Gastroesophageal sphincter (tissue), 4 donors: ENCODE results near the gene NR2E1. TPM values are rescaled to one million over a fixed set of nuclear protein-coding genes. Genes with fewer than 3 reads are reported as not detected.

Source experiments
- ATAC-seq: fragments of 150-250 bp; one replicate; pipeline ENCODE4 v1.9.1; 2016; ENCODE audit warnings: mild to moderate bottlenecking, moderate library complexity
- H3K27ac ChIP-seq, 4 donors: fragments of 200-600 bp; sonication (generic) in 3 of 4; 1 replicate in 3 of 4; 2 replicates in 1 of 4; pipeline ENCODE4 v1.5.1; 2016 to 2019
- H3K27me3 ChIP-seq: fragments of 200-600 bp; sonication (generic); one replicate; pipeline ENCODE4 v1.5.1; 2019
- H3K36me3 ChIP-seq, 2 donors: fragments of 200-600 bp; sonication (generic); one replicate each; pipeline ENCODE4 v1.5.1; 2019; ENCODE audit warnings: control low read depth in 1 of 2
- H3K4me1 ChIP-seq, 3 donors: fragments of 200-600 bp; sonication (generic); 1 replicate in 2 of 3; 2 replicates in 1 of 3; pipeline ENCODE4 v1.5.1; 2016 to 2019; ENCODE audit warnings: control low read depth in 2 of 3
- H3K4me3 ChIP-seq, 2 donors: fragments of 200-600 bp; sonication (generic); one replicate each; pipeline ENCODE4 v1.5.1; 2019; ENCODE audit warnings: mild to moderate bottlenecking in 1 of 2, moderate library complexity in 1 of 2
- H3K9me3 ChIP-seq, 3 donors: fragments of 200-600 bp; sonication (generic); one replicate each; pipeline ENCODE4 v1.5.1; 2017 to 2019; ENCODE audit warnings: control low read depth in 2 of 3
- EP300 ChIP-seq: sonication (generic); formaldehyde crosslinking; IDR thresholded peaks from one replicate; pipeline ENCODE4 v1.6.1; 2017; ENCODE audit warnings: antibody characterized with exemption, mild to moderate bottlenecking
- POLR2A ChIP-seq, 2 donors: fragments of 450-650 bp; IDR thresholded peaks; one replicate each; pipeline ENCODE4 v1.6.1; 2017; ENCODE audit warnings: antibody characterized with exemption in 2 of 2, mild to moderate bottlenecking in 2 of 2, moderate library complexity in 1 of 2
- POLR2AphosphoS5 ChIP-seq: sonication (generic); formaldehyde crosslinking; IDR thresholded peaks from one replicate; pipeline ENCODE4 v1.6.1; 2017; ENCODE audit warnings: antibody characterized with exemption
- WGBS, 2 donors: methylation state at CpG; one replicate each; pipeline ENCODE4 v1.1.5; 2018; ENCODE audit warnings: low coverage in 1 of 2; 5-methylcytosine and 5-hydroxymethylcytosine counted together
- total RNA-seq, 4 donors: library from RNA; depleted of rRNA; stranded (reverse); fragments of >200 nt; gene quantifications; one replicate each; pipeline ENCODE4 v1.1.0, GENCODE V29; 2016
- TF ChIP-seq, protein P1 (sequence below), 4 experiments: fragments of 200-600 bp in 2 of 4; fragments of 450-650 bp in 2 of 4; sonication (generic) in 1 of 4; IDR thresholded peaks; one replicate each; pipeline ENCODE4 v1.5.1; 2017 to 2019; ENCODE audit warnings: antibody characterized with exemption in 4 of 4, mild to moderate bottlenecking in 2 of 4, moderate library complexity in 2 of 4

The NR2E1 gene
- total RNA-seq, 4 donors from 2014 or later, result not detected

DNA sequence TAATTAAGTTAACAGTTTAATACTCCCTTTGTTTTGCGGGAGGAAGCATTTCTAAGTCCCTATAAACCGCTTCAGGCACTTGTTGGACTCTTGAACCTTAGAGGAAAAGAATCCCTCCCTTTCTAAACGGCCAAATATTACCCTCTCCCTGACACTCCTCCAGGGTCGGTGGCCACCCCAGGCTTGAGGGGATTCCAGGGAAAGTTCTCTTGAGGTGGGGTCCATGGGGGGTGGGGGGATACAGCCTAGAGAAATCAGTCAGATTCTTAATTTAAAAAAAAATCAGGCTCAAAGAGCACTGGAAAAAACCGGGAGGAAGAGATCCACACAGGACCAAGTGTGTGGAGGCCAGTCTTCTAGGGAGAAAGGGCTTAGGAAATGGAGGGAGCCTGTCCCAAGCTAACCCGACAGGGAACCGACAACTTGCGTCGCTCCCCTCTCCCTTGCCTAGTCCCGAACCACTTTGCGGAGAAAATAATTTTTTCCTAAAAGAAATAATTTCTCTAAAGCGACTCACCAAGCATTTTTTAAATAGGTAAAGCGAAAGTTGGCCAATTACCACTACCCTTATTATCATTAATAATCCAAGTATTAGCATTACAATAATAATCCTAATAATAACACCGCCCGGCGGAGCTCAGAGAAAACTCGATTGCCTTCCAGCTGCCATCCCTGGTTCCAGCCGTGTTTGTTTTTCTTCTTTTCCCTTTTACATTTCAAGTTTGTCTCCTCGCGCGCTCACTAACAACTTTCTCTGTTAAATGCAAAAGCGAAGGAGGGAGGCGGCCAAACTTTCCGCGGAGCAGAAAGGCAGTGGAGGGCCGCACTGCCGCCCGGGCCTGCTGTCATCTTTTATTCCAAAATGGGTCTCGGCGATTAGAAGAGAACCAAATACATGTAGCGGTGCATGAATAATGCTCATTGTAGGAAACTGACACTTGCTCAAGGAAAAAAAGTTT lies 4.8 kb downstream of the NR2E1 start:
- WGBS, 2 donors, result 15 to 19% methylated on average over 25 to 30 of the region's 31 CpGs
- no peaks in the 10 kb centered on the region for H3K36me3 ChIP-seq
- H3K4me1 ChIP-seq, result peaks cover 0 to 59% (median 27%) of the 10 kb centered on the region in 3 donors
- no peak overlapping the region for H3K4me3 ChIP-seq
- H3K9me3 ChIP-seq, result peaks cover 0 to 4% (median 0%) of the 10 kb centered on the region in 3 donors
- H3K27ac ChIP-seq, result no peak overlapping the region
- ATAC-seq, result no peak
- no peak for TF ChIP-seq POLR2AphosphoS5
- TF ChIP-seq POLR2A (IDR thresholded peaks at IDR 0.05), result no peak
- peaks cover 100% of the 10 kb centered on the region for H3K27me3 ChIP-seq

DNA sequence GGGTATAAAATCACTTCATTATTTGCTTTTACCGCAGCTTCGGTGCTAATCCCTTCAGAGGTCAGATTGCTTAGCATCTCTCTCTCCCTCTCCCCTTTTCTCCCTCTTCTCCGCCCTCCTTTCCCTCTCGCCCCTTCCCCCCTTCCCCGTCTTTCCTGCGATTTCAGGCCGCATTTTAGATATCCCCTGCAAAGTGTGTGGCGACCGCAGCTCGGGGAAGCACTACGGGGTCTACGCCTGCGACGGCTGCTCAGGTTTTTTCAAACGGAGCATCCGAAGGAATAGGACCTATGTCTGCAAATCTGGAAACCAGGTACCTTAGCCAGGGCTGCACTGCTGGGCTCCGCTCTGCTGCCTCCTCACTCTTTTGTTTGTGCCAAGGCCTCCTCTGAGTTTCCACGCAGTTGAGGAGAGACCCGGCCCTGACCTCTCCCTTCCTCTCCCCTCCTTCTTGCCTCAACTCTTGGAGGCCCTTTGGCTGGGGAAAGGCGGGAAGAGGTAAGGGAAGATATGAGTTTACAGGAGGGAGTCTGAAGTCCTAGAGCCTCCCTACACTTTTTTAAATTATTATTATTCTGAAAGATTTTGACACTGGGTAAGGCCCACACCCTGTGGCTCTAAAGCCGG lies 5.6 kb downstream of the NR2E1 start:
- peaks cover 0 to 59% (median 22%) of the 10 kb centered on the region in 3 donors for H3K4me1 ChIP-seq
- H3K27ac ChIP-seq, result no peak overlapping the region
- peaks cover 0 to 4% (median 0%) of the 10 kb centered on the region in 3 donors for H3K9me3 ChIP-seq
- no peak overlapping the region for H3K4me3 ChIP-seq
- TF ChIP-seq, protein P1, sequence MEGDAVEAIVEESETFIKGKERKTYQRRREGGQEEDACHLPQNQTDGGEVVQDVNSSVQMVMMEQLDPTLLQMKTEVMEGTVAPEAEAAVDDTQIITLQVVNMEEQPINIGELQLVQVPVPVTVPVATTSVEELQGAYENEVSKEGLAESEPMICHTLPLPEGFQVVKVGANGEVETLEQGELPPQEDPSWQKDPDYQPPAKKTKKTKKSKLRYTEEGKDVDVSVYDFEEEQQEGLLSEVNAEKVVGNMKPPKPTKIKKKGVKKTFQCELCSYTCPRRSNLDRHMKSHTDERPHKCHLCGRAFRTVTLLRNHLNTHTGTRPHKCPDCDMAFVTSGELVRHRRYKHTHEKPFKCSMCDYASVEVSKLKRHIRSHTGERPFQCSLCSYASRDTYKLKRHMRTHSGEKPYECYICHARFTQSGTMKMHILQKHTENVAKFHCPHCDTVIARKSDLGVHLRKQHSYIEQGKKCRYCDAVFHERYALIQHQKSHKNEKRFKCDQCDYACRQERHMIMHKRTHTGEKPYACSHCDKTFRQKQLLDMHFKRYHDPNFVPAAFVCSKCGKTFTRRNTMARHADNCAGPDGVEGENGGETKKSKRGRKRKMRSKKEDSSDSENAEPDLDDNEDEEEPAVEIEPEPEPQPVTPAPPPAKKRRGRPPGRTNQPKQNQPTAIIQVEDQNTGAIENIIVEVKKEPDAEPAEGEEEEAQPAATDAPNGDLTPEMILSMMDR (IDR thresholded peaks at IDR 0.05), result no peak
- TF ChIP-seq EP300 (no peak), POLR2A (IDR thresholded peaks at IDR 0.05) (no peak), POLR2AphosphoS5 (no peak)
- H3K36me3 ChIP-seq, result no peaks in the 10 kb centered on the region
- H3K27me3 ChIP-seq, result peaks cover 100% of the 10 kb centered on the region
- 35 to 45% methylated on average over 10 to 12 of the region's 21 CpGs for WGBS, 2 donors
- ATAC-seq, result no peak

DNA sequence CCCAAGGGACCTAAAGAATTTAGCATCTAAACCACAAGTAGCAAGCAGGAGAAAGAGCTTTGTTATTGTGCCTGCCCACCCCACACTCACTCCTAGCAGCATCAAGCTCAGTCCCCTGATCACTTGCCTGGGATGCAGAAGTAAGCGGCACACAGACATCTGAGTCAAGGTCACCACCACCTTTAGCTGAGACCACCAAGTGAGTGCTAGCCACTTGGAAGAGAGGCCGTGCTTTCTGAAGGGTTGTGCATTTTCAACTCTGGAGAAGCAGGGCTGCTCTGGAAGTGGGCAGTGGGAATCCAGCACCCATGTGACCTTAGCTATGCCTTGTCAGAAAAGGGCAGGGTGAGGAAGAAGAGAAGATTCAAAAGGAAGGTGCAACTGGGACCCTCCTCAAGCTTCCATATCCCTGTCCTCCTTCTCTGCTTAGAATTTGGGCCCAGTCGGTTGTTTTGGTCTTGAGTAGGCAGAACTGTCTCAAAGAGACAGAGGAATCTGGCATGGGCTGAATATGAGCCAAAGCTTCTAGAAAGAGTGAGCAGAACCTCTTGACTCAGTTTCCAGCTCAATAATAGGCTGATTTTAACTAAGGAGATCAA lies 6.2 kb downstream of the NR2E1 start:
- no peak for ATAC-seq
- peaks cover 0 to 4% (median 0%) of the 10 kb centered on the region in 3 donors for H3K9me3 ChIP-seq
- peaks cover 0 to 55% (median 19%) of the 10 kb centered on the region in 3 donors for H3K4me1 ChIP-seq
- TF ChIP-seq, protein P1 (IDR thresholded peaks at IDR 0.05), result no peak
- TF ChIP-seq EP300 (no peak), POLR2A (IDR thresholded peaks at IDR 0.05) (no peak), POLR2AphosphoS5 (no peak)
- WGBS, 2 donors, result 18 to 40% methylated on average over 1 of the region's 3 CpGs
- H3K27ac ChIP-seq, result no peak overlapping the region
- H3K4me3 ChIP-seq, result no peak overlapping the region
- H3K27me3 ChIP-seq, result peaks cover 100% of the 10 kb centered on the region
- no peaks in the 10 kb centered on the region for H3K36me3 ChIP-seq

DNA sequence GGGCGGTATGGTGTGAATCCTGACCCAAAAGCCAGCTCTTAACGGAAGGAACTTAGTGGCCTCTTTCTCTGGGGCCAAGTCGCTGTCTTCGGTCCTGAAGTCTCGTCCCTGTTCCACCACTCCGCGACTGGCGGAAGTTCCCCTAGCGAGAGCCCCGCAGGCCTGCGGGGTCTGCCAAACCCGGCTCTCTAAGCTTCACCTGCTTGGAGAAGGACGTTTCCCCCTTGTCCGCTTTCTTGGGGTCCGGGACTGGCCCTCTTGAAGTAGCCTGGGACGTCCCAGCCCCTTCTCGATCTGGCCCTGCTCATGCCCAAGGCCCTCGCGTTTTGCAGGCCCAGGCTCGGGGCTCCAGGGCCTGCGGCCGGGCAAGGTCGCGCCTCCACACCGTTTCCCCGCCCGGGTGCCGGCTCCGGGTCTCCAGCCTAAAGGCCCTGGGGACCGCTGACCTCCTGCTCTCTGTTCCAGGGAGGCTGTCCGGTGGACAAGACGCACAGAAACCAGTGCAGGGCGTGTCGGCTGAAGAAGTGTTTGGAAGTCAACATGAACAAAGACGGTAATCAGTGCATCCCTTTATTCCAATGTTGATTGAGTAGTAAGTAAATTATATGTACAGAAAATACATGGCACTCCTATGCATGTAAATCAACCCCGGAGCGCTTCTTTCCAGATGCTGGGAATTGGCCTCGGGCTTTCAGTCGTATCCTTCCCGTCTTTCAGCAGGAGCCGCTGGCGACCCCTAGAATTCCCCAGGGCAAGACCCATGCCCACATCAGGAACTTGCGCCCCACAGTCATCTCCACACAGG lies 8.8 kb downstream of the NR2E1 start:
- no peaks in the 10 kb centered on the region for H3K36me3 ChIP-seq
- TF ChIP-seq, protein P1 (IDR thresholded peaks at IDR 0.05), result no peak
- TF ChIP-seq POLR2A (IDR thresholded peaks at IDR 0.05), result no peak
- no peak for TF ChIP-seq POLR2AphosphoS5
- TF ChIP-seq EP300, result no peak
- H3K4me1 ChIP-seq, result peaks cover 0 to 29% (median 5%) of the 10 kb centered on the region in 3 donors
- no peak for ATAC-seq
- H3K4me3 ChIP-seq, result no peak overlapping the region
- H3K27ac ChIP-seq, result no peak overlapping the region
- peaks cover 0 to 4% (median 0%) of the 10 kb centered on the region in 3 donors for H3K9me3 ChIP-seq
- 6 to 10% methylated on average over 8 to 21 of the region's 43 CpGs for WGBS, 2 donors
- H3K27me3 ChIP-seq, result peaks cover 99% of the 10 kb centered on the region
